ENCODE measurements around the gene PRSS35. TPM values are rescaled to one million over a fixed set of nuclear protein-coding genes. Genes with fewer than 3 reads are reported as not detected.

Gene PRSS35
- total RNA-seq, 1 donor from 2014 or later = 1.3 TPM

GRCh38 chr6:83490217-83490807 is 22.0 kb upstream of the PRSS35 start:
- Mint-ChIP-seq H3K36me3 (ENCODE audit: low read depth, unreplicated experiment) (no peaks in the 10 kb centered on the region), H3K9me3 (ENCODE audit: unreplicated experiment) (no peaks in the 10 kb centered on the region), H3K4me1 (ENCODE audit: unreplicated experiment) (no peaks in the 10 kb centered on the region), H3K4me3 (ENCODE audit: unreplicated experiment) (no peak overlapping the region), H3K27ac (ENCODE audit: unreplicated experiment) (no peak overlapping the region), H3K27me3 (ENCODE audit: unreplicated experiment) (no peaks in the 10 kb centered on the region)
- no peak for DNase-seq (ENCODE audit: low spot score)
- no peak for TF ChIP-seq CTCF (IDR thresholded peaks at IDR 0.05; ENCODE audit: unreplicated experiment)

- H3K36me3 Mint-ChIP-seq (ENCODE audit: low read depth, unreplicated experiment) = no peaks in the 10 kb centered on the region
- no peaks in the 10 kb centered on the region for H3K9me3 Mint-ChIP-seq (ENCODE audit: unreplicated experiment)
- DNase-seq (ENCODE audit: low spot score) = no peak
- peaks cover 1% of the 10 kb centered on the region for H3K27me3 Mint-ChIP-seq (ENCODE audit: unreplicated experiment)
- H3K4me1 Mint-ChIP-seq (ENCODE audit: unreplicated experiment) = no peaks in the 10 kb centered on the region
- H3K27ac Mint-ChIP-seq (ENCODE audit: unreplicated experiment) = no peak overlapping the region
- TF ChIP-seq CTCF (IDR thresholded peaks at IDR 0.05; ENCODE audit: unreplicated experiment) = no peak
- H3K4me3 Mint-ChIP-seq (ENCODE audit: unreplicated experiment) = no peak overlapping the region
Measured at GRCh38 chr6:83505356-83505755, 7.0 kb upstream of the PRSS35 start.

- H3K4me3 Mint-ChIP-seq (ENCODE audit: unreplicated experiment) = no peak overlapping the region
- H3K27ac Mint-ChIP-seq (ENCODE audit: unreplicated experiment) = no peak overlapping the region
- no peaks in the 10 kb centered on the region for H3K9me3 Mint-ChIP-seq (ENCODE audit: unreplicated experiment)
- H3K4me1 Mint-ChIP-seq (ENCODE audit: unreplicated experiment) = peaks cover 7% of the 10 kb centered on the region
- H3K27me3 Mint-ChIP-seq (ENCODE audit: unreplicated experiment) = peaks cover 3% of the 10 kb centered on the region
- TF ChIP-seq CTCF (IDR thresholded peaks at IDR 0.05; ENCODE audit: unreplicated experiment) = no peak
- DNase-seq (ENCODE audit: low spot score) = no peak
- no peaks in the 10 kb centered on the region for H3K36me3 Mint-ChIP-seq (ENCODE audit: low read depth, unreplicated experiment)
Measured at GRCh38 chr6:83509441-83509840, 2.9 kb upstream of the PRSS35 start.

- Mint-ChIP-seq H3K27ac (ENCODE audit: unreplicated experiment) (no peak overlapping the region), H3K9me3 (ENCODE audit: unreplicated experiment) (no peaks in the 10 kb centered on the region), H3K27me3 (ENCODE audit: unreplicated experiment) (peaks cover 3% of the 10 kb centered on the region), H3K36me3 (ENCODE audit: low read depth, unreplicated experiment) (no peaks in the 10 kb centered on the region), H3K4me1 (ENCODE audit: unreplicated experiment) (peaks cover 7% of the 10 kb centered on the region), H3K4me3 (ENCODE audit: unreplicated experiment) (no peak overlapping the region)
- no peak for DNase-seq (ENCODE audit: low spot score)
- TF ChIP-seq CTCF (IDR thresholded peaks at IDR 0.05; ENCODE audit: unreplicated experiment) = no peak
Measured at GRCh38 chr6:83510791-83511190, 1.5 kb upstream of the PRSS35 start.

- peaks cover 3% of the 10 kb centered on the region for H3K27me3 Mint-ChIP-seq (ENCODE audit: unreplicated experiment)
- peaks cover 7% of the 10 kb centered on the region for H3K4me1 Mint-ChIP-seq (ENCODE audit: unreplicated experiment)
- no peaks in the 10 kb centered on the region for H3K9me3 Mint-ChIP-seq (ENCODE audit: unreplicated experiment)
- no peak for DNase-seq (ENCODE audit: low spot score)
- no peaks in the 10 kb centered on the region for H3K36me3 Mint-ChIP-seq (ENCODE audit: low read depth, unreplicated experiment)
- H3K27ac Mint-ChIP-seq (ENCODE audit: unreplicated experiment) = no peak overlapping the region
- TF ChIP-seq CTCF (IDR thresholded peaks at IDR 0.05; ENCODE audit: unreplicated experiment) = no peak
- H3K4me3 Mint-ChIP-seq (ENCODE audit: unreplicated experiment) = no peak overlapping the region
Measured at GRCh38 chr6:83511266-83511665, 1.1 kb upstream of the PRSS35 start.

All from endothelial cell (in vitro differentiated cells).